DOHH2 (cell line): ENCODE measurements around the gene LSM6.

Source experiments
- H3F3A ChIP-seq: fragments of 200-600 bp; sonication (generic), shearing (Covaris generic); 2 replicates; pipeline ENCODE4 v1.6.0; 2016; ENCODE audit warnings: antibody characterized with exemption, mild to moderate bottlenecking; ENCODE audit not compliant: control insufficient read depth, insufficient read depth
- H3K27ac ChIP-seq: fragments of 200-600 bp; sonication (generic); 2 replicates; pipeline ENCODE4 v1.5.1; 2014; ENCODE audit warnings: low read depth, mild to moderate bottlenecking, low read length, moderate library complexity
- H3K27me3 ChIP-seq: fragments of 200-600 bp; sonication (generic); 2 replicates; pipeline ENCODE4 v1.6.1; 2014; ENCODE audit warnings: mild to moderate bottlenecking, low read length, mixed read lengths; ENCODE audit not compliant: control insufficient read depth
- H3K36me3 ChIP-seq: fragments of 200-600 bp; sonication (generic); 2 replicates; pipeline ENCODE4 v1.6.1; 2014; ENCODE audit warnings: mild to moderate bottlenecking, low read length, moderate library complexity, mixed read lengths; ENCODE audit not compliant: control insufficient read depth
- H3K4me1 ChIP-seq: fragments of 200-600 bp; sonication (generic); 2 replicates; pipeline ENCODE4 v1.6.1; 2014; ENCODE audit warnings: mild to moderate bottlenecking, low read length, mixed read lengths; ENCODE audit not compliant: control insufficient read depth
- H3K4me2 ChIP-seq: fragments of 200-600 bp; sonication (generic); 2 replicates; pipeline ENCODE4 v1.6.0; 2014; ENCODE audit warnings: mild to moderate bottlenecking, low read length, moderate library complexity
- H3K4me3 ChIP-seq: fragments of 200-600 bp; sonication (generic); 2 replicates; pipeline ENCODE4 v1.5.1; 2014; ENCODE audit warnings: mild to moderate bottlenecking, low read length, mixed read lengths
- H3K79me2 ChIP-seq: fragments of 200-600 bp; sonication (generic); 2 replicates; pipeline ENCODE4 v1.6.1; 2014; ENCODE audit warnings: mild to moderate bottlenecking, low read length, mixed read lengths; ENCODE audit not compliant: control insufficient read depth
- H3K9me2 ChIP-seq: fragments of 200-600 bp; sonication (generic); replicated peaks from 2 replicates; pipeline ENCODE4 v1.6.1; 2014; ENCODE audit warnings: mild to moderate bottlenecking, low read length, mixed read lengths; ENCODE audit not compliant: control insufficient read depth
- H3K9me3 ChIP-seq: fragments of 200-600 bp; sonication (generic); 2 replicates; pipeline ENCODE4 v1.6.1; 2014; ENCODE audit warnings: antibody characterized with exemption, low read length, mixed read lengths; ENCODE audit not compliant: control insufficient read depth, insufficient read depth
- H4K20me1 ChIP-seq: fragments of 200-600 bp; sonication (generic); 2 replicates; pipeline ENCODE4 v1.6.0; 2014; ENCODE audit warnings: low read depth, mild to moderate bottlenecking, antibody characterized with exemption, low read length, moderate library complexity; ENCODE audit not compliant: control insufficient read depth, insufficient read depth
- EZH2phosphoT487 ChIP-seq: fragments of 200-600 bp; sonication (generic); IDR thresholded peaks from 2 replicates; pipeline ENCODE4 v1.6.1; 2017; ENCODE audit warnings: borderline replicate concordance, mild to moderate bottlenecking, antibody characterized with exemption, low read length, moderate library complexity, mixed read lengths
- TF ChIP-seq, protein P1 (sequence below): fragments of 200-600 bp; sonication (generic); IDR thresholded peaks from one replicate; pipeline ENCODE4 v1.5.1; 2014; ENCODE audit warnings: antibody characterized with exemption, mild to moderate bottlenecking, low read depth, low read length; ENCODE audit not compliant: poor library complexity, severe bottlenecking

Gene LSM6

DNA sequence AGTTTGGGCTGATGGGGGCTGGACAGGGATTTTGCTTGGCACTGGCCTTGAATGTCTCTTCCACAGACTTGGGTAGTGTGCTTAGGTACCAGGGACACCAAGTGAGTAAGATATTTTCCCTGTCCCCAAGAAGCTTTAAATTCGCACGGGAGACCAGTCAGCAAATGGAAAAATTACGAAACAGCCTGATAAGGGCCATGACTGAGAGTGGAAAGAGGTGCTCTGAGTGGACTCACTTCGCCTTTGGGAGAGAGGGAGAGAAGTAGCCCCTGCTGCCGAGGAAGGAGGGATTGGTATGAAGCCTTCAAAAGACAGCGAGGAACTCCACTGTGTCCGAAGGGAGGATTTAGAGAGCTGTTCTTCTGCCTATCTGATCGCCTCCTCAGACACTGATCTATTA is 2.6 kb downstream of the LSM6 start:
- Histone ChIP-seq H3K4me2 (no peak overlapping the region), H3F3A (no peaks in the 10 kb centered on the region), H3K27me3 (no peaks in the 10 kb centered on the region), H4K20me1 (no peaks in the 10 kb centered on the region), H3K9me2 (no peaks in the 10 kb centered on the region), H3K9me3 (no peaks in the 10 kb centered on the region), H3K4me3 (no peak overlapping the region), H3K27ac (no peak overlapping the region), H3K79me2 (peaks cover 49% of the 10 kb centered on the region), H3K36me3 (peaks cover 5% of the 10 kb centered on the region), H3K4me1 (peaks cover 14% of the 10 kb centered on the region)
- TF ChIP-seq, protein P1, sequence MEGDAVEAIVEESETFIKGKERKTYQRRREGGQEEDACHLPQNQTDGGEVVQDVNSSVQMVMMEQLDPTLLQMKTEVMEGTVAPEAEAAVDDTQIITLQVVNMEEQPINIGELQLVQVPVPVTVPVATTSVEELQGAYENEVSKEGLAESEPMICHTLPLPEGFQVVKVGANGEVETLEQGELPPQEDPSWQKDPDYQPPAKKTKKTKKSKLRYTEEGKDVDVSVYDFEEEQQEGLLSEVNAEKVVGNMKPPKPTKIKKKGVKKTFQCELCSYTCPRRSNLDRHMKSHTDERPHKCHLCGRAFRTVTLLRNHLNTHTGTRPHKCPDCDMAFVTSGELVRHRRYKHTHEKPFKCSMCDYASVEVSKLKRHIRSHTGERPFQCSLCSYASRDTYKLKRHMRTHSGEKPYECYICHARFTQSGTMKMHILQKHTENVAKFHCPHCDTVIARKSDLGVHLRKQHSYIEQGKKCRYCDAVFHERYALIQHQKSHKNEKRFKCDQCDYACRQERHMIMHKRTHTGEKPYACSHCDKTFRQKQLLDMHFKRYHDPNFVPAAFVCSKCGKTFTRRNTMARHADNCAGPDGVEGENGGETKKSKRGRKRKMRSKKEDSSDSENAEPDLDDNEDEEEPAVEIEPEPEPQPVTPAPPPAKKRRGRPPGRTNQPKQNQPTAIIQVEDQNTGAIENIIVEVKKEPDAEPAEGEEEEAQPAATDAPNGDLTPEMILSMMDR, result no peak
- no peak for TF ChIP-seq EZH2phosphoT487

DNA sequence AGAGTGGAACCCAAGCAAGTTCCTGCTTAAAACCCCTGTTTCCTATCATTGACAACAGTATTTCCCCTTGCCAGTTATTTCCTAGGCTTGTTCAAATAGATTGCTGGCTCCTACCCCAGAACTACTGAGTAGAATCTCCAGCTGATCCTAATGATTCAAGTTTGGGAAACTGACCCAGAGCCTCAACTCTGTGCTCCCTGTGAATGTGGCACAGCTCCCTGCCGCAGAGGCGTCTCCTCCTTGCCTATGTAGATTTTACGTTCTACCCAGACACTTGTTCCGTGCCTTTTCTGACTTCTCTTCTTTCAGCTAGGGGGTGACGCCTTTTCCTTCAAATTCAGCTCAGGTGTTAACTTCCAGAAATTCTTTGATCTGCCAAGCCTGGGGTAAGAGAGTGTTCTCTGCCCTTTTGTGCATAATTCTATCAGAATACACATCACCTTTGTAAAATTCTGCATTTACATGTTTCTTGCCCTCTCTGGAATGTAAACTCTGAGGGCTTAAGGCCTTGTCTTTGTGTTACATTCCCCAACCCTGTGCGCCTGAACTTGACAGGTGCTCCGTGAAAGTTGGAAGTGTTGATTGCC is 4.4 kb downstream of the LSM6 start:
- TF ChIP-seq, protein P1, result no peak
- TF ChIP-seq EZH2phosphoT487, result no peak
- Histone ChIP-seq H3K27me3 (no peaks in the 10 kb centered on the region), H3K9me3 (no peaks in the 10 kb centered on the region), H3K79me2 (peaks cover 49% of the 10 kb centered on the region), H3F3A (no peaks in the 10 kb centered on the region), H3K4me2 (no peak overlapping the region), H3K9me2 (no peaks in the 10 kb centered on the region), H3K4me3 (no peak overlapping the region), H3K36me3 (peaks cover 7% of the 10 kb centered on the region), H4K20me1 (no peaks in the 10 kb centered on the region), H3K4me1 (peaks cover 14% of the 10 kb centered on the region), H3K27ac (no peak overlapping the region)

DNA sequence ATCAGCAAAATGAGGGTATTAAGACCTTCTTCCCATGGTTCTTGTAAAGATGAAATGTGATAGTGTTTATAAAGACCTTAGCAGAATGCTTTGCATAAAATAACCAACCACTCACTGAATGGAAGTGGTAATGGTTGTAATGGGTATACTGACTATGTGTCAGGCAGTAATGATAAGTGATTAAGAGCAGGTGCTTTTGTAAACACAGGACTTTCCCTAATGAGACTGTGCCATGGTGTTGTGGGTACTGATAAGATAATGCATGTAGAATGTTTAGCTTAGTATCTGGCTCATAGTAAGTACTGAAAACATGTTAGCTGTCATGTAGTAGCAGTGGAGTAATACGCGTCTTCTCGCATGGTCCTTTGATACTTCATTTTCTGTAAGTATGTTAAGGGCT is 6.9 kb downstream of the LSM6 start:
- peaks cover 17% of the 10 kb centered on the region for H3K36me3 ChIP-seq
- H3F3A ChIP-seq, result no peaks in the 10 kb centered on the region
- H3K9me2 ChIP-seq, result no peaks in the 10 kb centered on the region
- H3K79me2 ChIP-seq, result peaks cover 32% of the 10 kb centered on the region
- H3K9me3 ChIP-seq, result no peaks in the 10 kb centered on the region
- H3K4me2 ChIP-seq, result no peak overlapping the region
- H3K27me3 ChIP-seq, result no peaks in the 10 kb centered on the region
- H3K4me1 ChIP-seq, result no peaks in the 10 kb centered on the region
- H4K20me1 ChIP-seq, result no peaks in the 10 kb centered on the region
- TF ChIP-seq, protein P1, result no peak
- no peak for TF ChIP-seq EZH2phosphoT487
- H3K27ac ChIP-seq, result no peak overlapping the region
- no peak overlapping the region for H3K4me3 ChIP-seq

DNA sequence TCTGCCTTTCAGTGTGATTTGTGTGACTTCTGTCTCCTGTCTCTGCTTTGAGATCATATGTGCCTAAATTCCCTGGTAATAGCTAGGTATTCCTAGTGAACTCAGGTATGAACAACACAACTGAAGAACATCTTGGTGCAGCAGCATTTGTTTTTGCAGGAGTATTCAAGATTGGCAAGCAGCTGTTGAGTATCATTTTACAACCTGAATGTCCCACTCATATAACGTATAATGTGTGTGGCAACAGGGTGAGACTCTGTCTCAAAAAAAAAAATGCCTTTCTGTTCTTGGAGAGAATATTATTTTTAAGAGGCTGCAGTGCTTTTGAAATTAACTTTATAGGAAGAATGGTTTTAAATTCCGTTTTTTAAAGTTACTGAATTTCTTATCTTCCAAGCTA is 7.7 kb downstream of the LSM6 start:
- H3K36me3 ChIP-seq, result peaks cover 22% of the 10 kb centered on the region
- H4K20me1 ChIP-seq, result no peaks in the 10 kb centered on the region
- no peaks in the 10 kb centered on the region for H3K4me1 ChIP-seq
- H3K9me2 ChIP-seq, result no peaks in the 10 kb centered on the region
- H3K4me3 ChIP-seq, result no peak overlapping the region
- H3K27me3 ChIP-seq, result no peaks in the 10 kb centered on the region
- no peak overlapping the region for H3K4me2 ChIP-seq
- H3K27ac ChIP-seq, result no peak overlapping the region
- TF ChIP-seq EZH2phosphoT487, result no peak
- TF ChIP-seq, protein P1, result no peak
- H3F3A ChIP-seq, result no peaks in the 10 kb centered on the region
- no peaks in the 10 kb centered on the region for H3K9me3 ChIP-seq
- peaks cover 24% of the 10 kb centered on the region for H3K79me2 ChIP-seq
